Muscle of arm (tissue), 12 donors: ENCODE measurements around the gene S100A10. TPM values are rescaled to one million over a fixed set of nuclear protein-coding genes. Genes with fewer than 3 reads are reported as not detected.
A peak's percentile ranks its signal among the peaks of the same experiment; 100 is the strongest.

Experiments
- DNase-seq: peaks from one replicate; pipeline ENCODE4 v3.0.0-alpha.2; 2013
- polyA plus RNA-seq, 12 donors: library from polyadenylated mRNA; unstranded; fragments of 120-200 nt; gene quantifications; one replicate each; pipeline ENCODE4 v1.2.1, GENCODE V29; 2013; ENCODE audit not compliant: insufficient read length in 12 of 12

The S100A10 gene
- polyA plus RNA-seq, 12 donors: 174 to 624 (median 240) TPM; not detected in 1

DNA sequence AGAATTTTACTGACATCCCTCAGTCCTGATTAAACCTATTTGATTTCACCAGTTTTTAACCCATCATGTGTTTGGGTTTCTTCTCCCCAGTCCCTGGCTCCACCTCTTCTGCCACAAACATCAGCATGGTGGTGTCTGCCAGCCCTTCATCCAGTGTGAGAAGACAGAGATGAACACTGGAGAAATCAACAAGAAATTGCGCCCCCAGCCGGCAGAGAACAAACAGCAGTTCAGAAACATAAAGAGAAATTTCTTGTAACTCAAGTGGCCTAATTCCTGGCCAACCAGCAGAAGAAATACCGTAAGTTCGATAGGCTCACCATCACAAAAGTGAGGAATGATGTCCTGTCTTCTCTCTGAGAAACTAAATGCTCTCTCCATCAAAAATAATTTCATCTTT is 24.9 kb upstream of the S100A10 start:
- DNase-seq: no peak

DNA sequence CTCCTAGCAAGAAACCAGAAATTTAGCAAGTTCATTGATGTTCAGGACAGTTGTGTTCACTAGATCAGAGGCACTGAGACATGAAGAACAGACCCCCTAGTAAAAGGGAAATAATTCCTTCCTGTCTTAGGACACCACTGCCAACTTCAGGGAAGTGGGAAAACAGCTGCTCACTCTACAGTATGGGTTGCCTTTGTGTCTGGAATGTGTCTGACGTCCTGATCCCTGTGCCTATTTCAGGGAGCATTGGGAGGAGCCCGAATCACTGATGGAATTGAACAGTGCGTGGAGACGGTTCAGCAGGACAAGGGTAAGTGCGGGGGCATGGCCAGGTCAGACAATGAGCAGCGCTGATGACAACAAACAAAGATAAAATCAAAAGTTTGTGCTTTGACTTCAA is 22.1 kb upstream of the S100A10 start:
- DNase-seq: no peak

DNA sequence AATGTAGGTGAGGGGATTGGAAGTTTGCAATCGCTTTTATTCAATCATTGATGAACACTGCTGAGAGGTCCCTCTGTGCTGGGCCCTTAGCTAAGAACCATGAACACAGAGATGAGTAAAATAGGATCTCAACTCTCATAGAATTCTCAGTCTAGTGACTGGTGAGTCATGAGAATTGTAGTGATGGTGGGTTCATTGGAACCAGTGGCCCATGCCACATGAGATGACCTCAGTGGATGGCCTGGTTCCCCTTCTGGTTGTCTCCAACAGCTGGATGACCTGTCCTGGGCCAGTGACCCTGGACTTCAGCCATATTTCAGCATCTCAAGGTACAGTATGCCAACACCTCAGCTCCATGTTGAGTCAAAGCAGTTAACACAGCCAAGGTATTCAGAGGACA is 21.3 kb upstream of the S100A10 start:
- DNase-seq: no peak

DNA sequence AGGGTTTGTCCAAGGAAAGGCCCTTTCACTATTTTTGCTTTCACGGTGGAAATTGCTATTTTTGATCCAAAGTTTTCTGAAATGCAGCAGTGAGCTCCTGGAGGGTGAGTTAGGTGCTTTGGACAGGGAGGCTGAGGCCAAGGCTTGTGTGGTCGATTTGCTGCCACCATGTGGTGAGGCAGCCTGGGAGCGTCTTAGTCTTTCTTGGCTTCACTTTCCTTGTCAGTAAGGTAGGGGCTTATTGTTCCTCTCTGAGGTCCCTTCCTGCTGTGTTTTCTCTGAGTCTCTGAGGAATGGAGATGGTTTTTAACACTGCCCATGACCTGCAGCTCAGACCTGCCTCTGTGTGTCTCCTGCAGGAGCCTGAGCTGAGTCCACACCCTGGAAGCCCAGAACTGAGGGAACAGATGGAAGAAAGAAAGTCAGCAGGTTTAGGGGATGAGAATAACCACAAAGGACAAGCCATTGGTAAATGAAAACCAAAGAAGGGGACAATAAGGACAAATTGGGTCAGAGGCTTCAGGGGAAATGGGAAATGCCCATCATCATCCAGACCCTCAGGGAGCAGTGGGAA is 20.1 kb upstream of the S100A10 start:
- no peak for DNase-seq

DNA sequence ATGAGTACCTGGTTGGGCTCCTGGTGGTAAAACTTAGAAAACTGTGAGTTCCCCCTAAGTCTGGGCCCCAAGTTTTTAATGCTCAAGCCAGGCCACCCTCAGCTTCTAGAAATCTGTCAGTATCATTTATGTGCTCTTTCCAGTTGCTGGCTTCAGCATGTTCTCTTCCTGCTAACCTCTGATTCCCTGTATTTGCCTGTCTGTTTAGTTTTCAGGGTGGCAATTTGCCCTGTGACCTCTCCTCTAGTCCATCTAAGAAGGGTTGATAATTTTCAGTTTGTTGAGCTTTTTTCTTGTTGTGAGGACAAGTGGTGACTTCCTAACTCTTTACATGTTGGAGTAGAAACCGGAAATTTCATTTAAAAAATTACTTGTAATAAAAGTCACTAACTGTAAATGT is 16.0 kb upstream of the S100A10 start:
- DNase-seq: no peak

DNA sequence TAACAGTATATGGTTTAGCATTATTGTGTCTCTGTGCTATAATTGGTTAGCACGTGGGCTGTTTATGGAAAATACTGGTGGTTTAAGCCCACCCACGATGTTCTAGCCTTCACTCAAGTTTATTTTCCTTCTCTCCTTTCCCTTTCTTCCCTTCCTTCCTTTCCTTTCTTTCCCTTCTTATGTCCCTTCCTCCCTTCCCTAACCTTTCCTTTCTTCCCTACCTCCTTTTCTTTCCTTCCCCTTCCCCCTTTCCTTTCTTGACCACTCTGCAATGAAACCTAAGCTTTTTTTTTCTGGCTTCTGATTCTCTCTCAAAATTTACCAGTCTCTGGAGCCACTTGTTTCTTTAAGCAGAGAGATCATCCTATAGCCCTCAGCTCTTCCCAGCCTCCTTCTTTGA is 13.4 kb upstream of the S100A10 start:
- no peak for DNase-seq

DNA sequence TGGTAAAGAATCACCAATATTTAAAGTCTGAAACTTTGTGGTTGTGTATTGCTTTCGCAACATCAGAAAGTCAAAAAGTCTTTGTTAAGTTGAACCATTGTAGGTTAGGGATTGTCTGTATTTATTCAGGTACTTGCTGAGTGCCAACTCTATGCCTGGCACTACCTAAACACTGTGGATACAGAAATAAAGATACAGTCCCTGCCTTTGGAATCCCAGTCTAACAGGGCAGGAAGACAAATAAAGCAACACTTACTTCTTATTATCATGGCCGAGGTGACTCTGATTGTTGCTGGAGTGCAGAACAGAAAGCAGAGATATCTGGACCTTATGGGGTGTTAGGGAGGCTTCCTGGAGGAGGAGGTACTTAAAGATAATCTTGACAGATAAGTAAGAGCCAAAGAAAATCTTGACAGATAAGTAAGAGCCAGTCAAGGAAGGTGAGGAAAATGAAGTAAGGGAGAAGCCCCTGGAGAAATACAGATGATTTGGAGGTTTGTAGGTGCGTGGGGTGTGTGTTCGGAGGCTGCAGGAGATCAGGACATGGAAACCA is 11.8 kb upstream of the S100A10 start:
- DNase-seq: no peak

GRCh38 chr1:152003846-152004442 is 10.3 kb upstream of the S100A10 start:
- no peak for DNase-seq

DNA sequence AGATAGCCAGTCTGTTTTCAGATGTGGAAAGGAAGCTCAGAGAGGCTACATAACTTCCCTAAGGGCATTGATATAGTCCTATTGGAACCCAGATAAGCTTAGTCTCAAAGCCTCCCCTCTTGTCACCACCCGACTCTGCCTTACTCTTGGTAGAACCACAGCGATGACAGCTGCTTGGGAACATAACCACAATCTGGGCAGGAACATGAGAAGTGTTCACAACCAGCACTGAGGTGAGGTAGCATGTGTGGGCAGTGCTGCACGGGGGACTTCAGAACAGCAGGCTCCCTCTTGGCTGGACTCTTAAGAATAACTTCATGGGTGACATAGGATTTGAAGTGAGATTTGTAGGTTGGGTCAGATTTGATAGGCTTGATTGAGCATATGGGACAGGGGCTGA is 9.3 kb upstream of the S100A10 start:
- no peak for DNase-seq

GRCh38 chr1:152001631-152002584 is 8.2 kb upstream of the S100A10 start:
- peak; percentile 89 for DNase-seq

DNA sequence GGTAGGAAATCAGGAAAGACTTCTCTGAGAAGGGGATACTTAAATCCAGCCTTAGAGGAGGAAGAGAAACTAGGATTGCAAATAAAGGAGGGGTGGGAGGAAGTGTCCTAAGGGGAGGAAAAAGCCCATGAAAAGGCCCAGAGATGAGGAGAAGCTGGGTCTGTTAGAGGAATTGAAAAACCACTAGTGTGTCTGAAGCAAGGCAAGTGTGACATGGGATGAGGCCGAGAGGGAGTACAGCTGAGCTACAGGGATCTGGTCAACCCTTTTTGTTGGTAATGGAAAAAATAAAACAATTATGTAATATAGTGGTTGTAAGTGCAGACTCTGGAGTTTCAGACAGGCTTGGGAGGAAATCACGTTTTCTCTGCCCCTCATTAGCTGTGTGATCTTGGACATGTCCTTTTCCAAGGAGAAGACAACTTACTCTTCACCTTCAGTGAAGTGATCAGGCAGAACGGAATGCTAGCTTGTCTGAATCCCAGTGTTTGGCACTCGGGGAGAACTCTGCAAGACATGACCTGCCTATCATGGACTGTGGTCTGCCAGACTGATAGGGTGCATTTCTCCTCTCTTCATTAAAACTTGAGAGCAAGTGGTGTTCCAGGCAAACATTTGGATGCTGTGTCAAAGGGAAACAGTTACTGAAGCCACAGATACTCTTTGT is 7.4 kb upstream of the S100A10 start:
- DNase-seq: no peak

GRCh38 chr1:151998611-151999362 is 5.1 kb upstream of the S100A10 start:
- DNase-seq: no peak

DNA sequence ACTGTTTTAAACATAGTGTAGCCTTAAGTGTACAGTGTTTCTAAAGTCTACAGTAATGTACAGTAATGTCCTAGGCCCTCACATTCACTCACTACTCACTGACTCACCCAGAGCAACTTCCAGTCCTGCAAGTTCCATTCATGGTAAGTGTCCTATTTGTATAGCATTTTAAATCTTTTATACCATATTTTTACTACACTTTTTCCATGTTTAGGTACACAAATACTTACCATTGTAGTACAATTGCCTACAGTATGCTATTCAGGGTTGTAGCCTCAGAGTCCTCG is 3.6 kb upstream of the S100A10 start:
- DNase-seq: no peak

DNA sequence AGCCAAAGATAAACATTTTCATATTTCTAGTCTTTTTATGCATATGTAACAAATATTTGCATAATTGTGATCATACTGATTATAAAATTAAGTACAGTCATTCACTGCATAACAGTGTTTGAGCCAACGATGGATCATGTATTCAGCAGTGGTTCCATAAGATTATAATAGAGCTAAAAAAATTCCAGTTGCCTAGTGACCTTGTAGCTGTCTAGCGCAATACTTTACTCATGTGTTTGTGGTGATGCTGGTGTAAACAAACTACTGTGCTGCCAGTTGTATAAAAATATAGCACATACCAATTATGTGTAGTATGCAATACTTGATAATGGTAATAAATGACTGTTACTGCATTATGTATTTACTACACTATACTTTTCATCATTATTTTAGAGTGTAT is 2.1 kb upstream of the S100A10 start:
- no peak for DNase-seq

GRCh38 chr1:151994956-151995355 is 1.3 kb upstream of the S100A10 start:
- no peak for DNase-seq

- no peak for DNase-seq
These were observed 450 bp downstream of the S100A10 start for GRCh38 chr1:151993084-151993733.

GRCh38 chr1:151992303-151993083 is 1.2 kb downstream of the S100A10 start:
- no peak for DNase-seq

DNA sequence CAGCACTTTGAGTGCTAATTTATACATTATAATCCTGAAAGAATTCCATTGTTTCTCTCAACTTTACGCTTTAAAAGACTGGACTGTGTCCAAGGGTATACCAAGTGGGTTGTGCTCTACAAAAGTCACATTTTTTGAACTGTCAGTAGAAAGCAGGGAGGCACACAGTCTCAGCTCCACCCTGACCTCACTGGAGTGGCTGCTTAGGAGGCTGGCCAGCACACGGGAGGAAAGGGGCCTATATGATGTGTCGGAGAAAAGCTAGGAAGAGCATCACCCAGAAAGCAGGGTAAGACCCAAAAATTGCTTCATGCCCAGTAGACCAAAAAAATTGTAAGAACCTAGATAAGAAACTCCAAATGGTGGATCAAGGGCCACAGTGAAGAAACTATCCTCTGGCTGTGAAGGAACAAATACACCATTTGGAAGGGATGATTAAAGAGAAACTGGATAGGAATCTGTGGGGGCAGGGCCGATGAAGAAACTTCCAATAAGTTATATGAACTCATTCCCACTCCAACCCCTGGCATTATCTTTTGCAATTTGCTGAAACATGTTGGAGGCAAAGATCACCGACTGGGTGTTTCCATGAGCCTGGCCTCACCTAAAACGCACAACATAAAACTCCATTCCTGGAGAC is 1.9 kb downstream of the S100A10 start:
- DNase-seq: no peak

DNA sequence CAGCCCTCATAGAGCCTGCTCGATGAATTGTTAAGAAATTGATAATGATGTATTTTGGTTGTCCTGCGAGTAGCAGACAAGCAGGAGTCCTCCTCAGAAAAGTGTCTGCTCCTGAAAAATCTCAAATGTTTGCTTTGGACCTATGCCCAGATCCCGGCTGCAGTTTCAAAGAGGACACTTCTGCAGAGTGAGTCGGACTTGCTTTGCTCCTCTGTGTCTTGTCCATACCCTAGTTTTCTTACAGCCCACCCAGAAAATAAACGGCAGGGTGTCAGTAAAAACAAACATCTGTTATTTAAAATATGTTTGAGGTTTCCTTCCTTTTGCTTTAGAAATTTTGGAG is 2.8 kb downstream of the S100A10 start:
- DNase-seq: no peak
